ENCODE measurements around the gene R3HDM4. TPM values are rescaled to one million over a fixed set of nuclear protein-coding genes. Genes with fewer than 3 reads are reported as not detected.

The R3HDM4 gene
- total and polyA plus RNA-seq, 4 donors = 14.1 to 72.4 (median 20.2) TPM

DNA sequence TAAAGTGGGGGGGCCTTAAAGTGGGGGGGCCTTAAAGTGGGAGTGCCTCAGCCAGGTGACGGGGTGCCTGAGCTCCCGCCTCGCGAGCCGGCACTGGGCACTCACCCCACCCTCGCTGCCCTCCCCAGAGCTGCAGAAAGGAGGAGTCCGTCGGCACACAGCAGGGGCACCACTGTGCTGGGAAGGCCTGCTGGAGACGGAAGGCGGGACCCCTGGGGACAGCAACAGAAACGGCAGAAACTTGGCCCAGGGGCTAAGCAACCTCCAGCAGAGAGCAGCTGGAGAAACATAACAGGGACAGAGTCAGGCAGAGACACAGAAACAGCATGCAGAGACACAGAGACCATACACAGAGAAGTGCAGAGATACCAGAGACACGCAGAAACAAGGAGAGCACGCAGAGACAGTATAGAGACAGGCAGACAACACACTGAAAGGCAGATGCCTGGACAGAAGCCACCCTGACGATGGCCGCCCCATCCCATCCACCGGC is 45.7 kb downstream of the R3HDM4 start (continued):
- TF ChIP-seq, protein P1, sequence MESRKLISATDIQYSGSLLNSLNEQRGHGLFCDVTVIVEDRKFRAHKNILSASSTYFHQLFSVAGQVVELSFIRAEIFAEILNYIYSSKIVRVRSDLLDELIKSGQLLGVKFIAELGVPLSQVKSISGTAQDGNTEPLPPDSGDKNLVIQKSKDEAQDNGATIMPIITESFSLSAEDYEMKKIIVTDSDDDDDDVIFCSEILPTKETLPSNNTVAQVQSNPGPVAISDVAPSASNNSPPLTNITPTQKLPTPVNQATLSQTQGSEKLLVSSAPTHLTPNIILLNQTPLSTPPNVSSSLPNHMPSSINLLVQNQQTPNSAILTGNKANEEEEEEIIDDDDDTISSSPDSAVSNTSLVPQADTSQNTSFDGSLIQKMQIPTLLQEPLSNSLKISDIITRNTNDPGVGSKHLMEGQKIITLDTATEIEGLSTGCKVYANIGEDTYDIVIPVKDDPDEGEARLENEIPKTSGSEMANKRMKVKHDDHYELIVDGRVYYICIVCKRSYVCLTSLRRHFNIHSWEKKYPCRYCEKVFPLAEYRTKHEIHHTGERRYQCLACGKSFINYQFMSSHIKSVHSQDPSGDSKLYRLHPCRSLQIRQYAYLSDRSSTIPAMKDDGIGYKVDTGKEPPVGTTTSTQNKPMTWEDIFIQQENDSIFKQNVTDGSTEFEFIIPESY (IDR thresholded peaks at IDR 0.05) = no peak

DNA sequence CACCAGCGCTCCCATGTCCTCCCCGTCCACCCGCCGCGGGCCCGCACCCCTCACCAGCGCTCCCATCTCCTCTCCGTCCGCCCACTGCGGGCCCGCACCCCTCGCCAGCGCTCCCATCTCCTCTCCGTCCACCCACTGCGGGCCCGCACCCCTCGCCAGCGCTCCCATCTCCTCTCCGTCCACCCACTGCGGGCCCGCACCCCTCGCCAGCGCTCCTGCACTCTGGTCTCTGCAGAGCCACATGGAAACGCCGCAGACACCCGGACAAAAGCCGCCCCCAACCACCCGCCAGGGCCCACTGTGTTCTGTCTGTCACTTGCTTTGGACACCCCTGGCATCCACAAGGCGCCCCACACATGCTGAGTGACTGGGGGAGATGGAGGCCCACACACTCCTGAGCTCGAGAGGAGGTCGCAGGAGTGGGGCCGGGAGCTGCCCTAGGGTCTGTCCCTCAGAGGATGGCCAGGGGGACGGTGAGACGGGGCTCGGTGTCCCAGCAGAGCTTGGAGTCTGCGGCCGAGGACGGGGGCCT is 46.2 kb downstream of the R3HDM4 start:
- H3K4me3 ChIP-seq (ENCODE audit: low read depth in 1 of 3, low read length in 3 of 3) = no peak overlapping the region
- no peak overlapping the region for H3K9ac ChIP-seq (ENCODE audit: low read depth in 1 of 2, low read length in 2 of 2)
- DNase-seq (ENCODE audit: low spot score) = no peak
- peaks cover 0 to 32% (median 9%) of the 10 kb centered on the region in 4 donors for H3K36me3 ChIP-seq (ENCODE audit: control insufficient read depth in 4 of 4, insufficient read depth in 3 of 4, low read depth in 1 of 4, low read length in 3 of 4)
- TF ChIP-seq RXRA (IDR thresholded peaks at IDR 0.05) (no peak), EGR1 (IDR thresholded peaks at IDR 0.05; ENCODE audit: low read depth in 2 of 2) (no peak), TAF1 (conservative IDR thresholded peaks at IDR 0.05) (no peak), RAD21 (IDR thresholded peaks at IDR 0.05) (no peak), GABPA (IDR thresholded peaks at IDR 0.05 in 1 of 2, conservative IDR thresholded peaks at IDR 0.05 in 1 of 2) (no peak), HNF4A (conservative IDR thresholded peaks at IDR 0.05) (no peak), HNF4G (IDR thresholded peaks at IDR 0.05) (no peak), JUND (IDR thresholded peaks at IDR 0.05) (no peak), FOXA1 (IDR thresholded peaks at IDR 0.05) (no peak), SP1 (IDR thresholded peaks at IDR 0.05) (no peak), YY1 (IDR thresholded peaks at IDR 0.05) (no peak), NR2F2 (IDR thresholded peaks at IDR 0.05) (no peak), FOXA2 (IDR thresholded peaks at IDR 0.05) (no peak)
- TF ChIP-seq, protein P2, sequence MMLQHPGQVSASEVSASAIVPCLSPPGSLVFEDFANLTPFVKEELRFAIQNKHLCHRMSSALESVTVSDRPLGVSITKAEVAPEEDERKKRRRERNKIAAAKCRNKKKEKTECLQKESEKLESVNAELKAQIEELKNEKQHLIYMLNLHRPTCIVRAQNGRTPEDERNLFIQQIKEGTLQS (IDR thresholded peaks at IDR 0.05) = no peak
- TF ChIP-seq, protein P3, sequence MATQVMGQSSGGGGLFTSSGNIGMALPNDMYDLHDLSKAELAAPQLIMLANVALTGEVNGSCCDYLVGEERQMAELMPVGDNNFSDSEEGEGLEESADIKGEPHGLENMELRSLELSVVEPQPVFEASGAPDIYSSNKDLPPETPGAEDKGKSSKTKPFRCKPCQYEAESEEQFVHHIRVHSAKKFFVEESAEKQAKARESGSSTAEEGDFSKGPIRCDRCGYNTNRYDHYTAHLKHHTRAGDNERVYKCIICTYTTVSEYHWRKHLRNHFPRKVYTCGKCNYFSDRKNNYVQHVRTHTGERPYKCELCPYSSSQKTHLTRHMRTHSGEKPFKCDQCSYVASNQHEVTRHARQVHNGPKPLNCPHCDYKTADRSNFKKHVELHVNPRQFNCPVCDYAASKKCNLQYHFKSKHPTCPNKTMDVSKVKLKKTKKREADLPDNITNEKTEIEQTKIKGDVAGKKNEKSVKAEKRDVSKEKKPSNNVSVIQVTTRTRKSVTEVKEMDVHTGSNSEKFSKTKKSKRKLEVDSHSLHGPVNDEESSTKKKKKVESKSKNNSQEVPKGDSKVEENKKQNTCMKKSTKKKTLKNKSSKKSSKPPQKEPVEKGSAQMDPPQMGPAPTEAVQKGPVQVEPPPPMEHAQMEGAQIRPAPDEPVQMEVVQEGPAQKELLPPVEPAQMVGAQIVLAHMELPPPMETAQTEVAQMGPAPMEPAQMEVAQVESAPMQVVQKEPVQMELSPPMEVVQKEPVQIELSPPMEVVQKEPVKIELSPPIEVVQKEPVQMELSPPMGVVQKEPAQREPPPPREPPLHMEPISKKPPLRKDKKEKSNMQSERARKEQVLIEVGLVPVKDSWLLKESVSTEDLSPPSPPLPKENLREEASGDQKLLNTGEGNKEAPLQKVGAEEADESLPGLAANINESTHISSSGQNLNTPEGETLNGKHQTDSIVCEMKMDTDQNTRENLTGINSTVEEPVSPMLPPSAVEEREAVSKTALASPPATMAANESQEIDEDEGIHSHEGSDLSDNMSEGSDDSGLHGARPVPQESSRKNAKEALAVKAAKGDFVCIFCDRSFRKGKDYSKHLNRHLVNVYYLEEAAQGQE (IDR thresholded peaks at IDR 0.05) = no peak
- TF ChIP-seq, protein P4, sequence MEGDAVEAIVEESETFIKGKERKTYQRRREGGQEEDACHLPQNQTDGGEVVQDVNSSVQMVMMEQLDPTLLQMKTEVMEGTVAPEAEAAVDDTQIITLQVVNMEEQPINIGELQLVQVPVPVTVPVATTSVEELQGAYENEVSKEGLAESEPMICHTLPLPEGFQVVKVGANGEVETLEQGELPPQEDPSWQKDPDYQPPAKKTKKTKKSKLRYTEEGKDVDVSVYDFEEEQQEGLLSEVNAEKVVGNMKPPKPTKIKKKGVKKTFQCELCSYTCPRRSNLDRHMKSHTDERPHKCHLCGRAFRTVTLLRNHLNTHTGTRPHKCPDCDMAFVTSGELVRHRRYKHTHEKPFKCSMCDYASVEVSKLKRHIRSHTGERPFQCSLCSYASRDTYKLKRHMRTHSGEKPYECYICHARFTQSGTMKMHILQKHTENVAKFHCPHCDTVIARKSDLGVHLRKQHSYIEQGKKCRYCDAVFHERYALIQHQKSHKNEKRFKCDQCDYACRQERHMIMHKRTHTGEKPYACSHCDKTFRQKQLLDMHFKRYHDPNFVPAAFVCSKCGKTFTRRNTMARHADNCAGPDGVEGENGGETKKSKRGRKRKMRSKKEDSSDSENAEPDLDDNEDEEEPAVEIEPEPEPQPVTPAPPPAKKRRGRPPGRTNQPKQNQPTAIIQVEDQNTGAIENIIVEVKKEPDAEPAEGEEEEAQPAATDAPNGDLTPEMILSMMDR (IDR thresholded peaks at IDR 0.05; ENCODE audit: low read depth, low read length, missing input control) = no peak
- TF ChIP-seq, protein P1 (IDR thresholded peaks at IDR 0.05) = no peak
- TF ChIP-seq, protein P5, sequence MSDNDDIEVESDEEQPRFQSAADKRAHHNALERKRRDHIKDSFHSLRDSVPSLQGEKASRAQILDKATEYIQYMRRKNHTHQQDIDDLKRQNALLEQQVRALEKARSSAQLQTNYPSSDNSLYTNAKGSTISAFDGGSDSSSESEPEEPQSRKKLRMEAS (IDR thresholded peaks at IDR 0.05) = no peak
- 90% methylated on average over 35 of the region's 38 CpGs for WGBS
- peaks cover 0 to 13% (median 6%) of the 10 kb centered on the region in 4 donors for H3K4me1 ChIP-seq (ENCODE audit: control insufficient read depth in 4 of 4, insufficient read depth in 4 of 4, low read length in 3 of 4)
- H3K27me3 ChIP-seq (ENCODE audit: control insufficient read depth in 4 of 4, insufficient read depth in 4 of 4, low read length in 3 of 4) = no peaks in the 10 kb centered on the region
- H3K27ac ChIP-seq (ENCODE audit: low read depth in 1 of 2, low read length in 2 of 2) = no peak overlapping the region
- H3K9me3 ChIP-seq (ENCODE audit: control insufficient read depth in 4 of 4, low read length in 3 of 4) = peaks cover 0 to under 1% (median 0%) of the 10 kb centered on the region in 4 donors

Measured in liver (tissue), 9 donors.